OCI-LY1 (cell line): ENCODE data around the gene TOM1L2.

Experiments used
- CTCF ChIP-seq: fragments of 200-600 bp; sonication (generic), shearing (Covaris generic); IDR thresholded peaks from 2 replicates; pipeline ENCODE4 v1.5.1; 2017; ENCODE audit warnings: mild to moderate bottlenecking, antibody characterized with exemption, low read length, moderate library complexity, mixed read lengths
- EZH2 ChIP-seq: fragments of 200-600 bp; sonication (generic), shearing (Covaris generic); IDR thresholded peaks from 2 replicates; pipeline ENCODE4 v1.8.0; 2017; ENCODE audit warnings: borderline replicate concordance, mixed run types, mild to moderate bottlenecking, antibody characterized with exemption, low read length, moderate library complexity, mixed read lengths

DNA sequence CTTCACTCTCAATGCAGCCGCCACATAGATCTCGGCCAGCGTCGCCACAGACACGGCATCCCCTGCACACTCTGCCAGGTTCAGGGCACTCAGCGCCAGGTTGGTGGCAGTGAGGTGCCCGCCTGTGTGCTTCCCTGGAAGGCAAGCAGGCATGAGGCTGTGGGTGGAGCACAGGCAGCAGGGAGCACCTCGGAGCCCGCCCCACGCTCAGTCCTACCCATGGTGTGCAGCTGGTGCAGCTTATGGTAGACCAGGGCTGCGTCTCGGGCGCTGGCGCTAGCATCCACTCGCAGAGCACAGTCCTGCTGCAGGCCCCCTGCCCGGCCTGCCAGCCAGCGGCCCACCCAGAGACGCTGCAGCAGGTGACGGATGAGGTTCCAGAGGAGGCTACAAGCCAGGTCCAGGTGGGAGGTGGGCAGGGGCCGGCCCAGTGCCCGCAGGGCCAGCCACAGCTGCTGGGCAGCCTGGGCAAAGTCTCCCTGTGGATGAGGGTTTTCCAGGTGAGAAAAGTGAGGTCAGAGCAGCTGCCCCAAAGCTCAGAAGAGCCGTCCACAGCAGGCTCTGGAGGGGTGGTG lies 155.9 kb downstream of the TOM1L2 start:
- TF ChIP-seq CTCF (no peak), EZH2 (no peak)
